Keratinocyte (primary cell): ENCODE data around the gene CHCHD10. TPM values are rescaled to one million over a fixed set of nuclear protein-coding genes. Genes with fewer than 3 reads are reported as not detected.

Experiments
- DNase-seq: peaks from one replicate; pipeline ENCODE4 v3.0.0-alpha.2; 2011; ENCODE audit warnings: low read depth, missing footprints, low spot score
- FAIRE-seq: peaks from 2 replicates; lab custom pipeline; 2011; peaks lifted over from hg19 to GRCh38; lab: Jason Lieb, UNC
- H2AFZ ChIP-seq: 2 replicates; pipeline ENCODE4 v1.6.0; 2012; ENCODE audit warnings: low read length, control low read depth, inconsistent platforms; ENCODE audit not compliant: control insufficient read depth
- H3K27ac ChIP-seq: 2 replicates; pipeline ENCODE4 v1.5.1; 2011; ENCODE audit warnings: low read length; ENCODE audit not compliant: control insufficient read depth, insufficient read depth
- H3K27me3 ChIP-seq: 3 replicates; pipeline ENCODE4 v1.6.0; 2011; ENCODE audit warnings: low read length; ENCODE audit not compliant: control insufficient read depth, insufficient read depth; ENCODE audit errors: extremely low read depth
- H3K36me3 ChIP-seq, 2 experiments: 2 replicates in 1 of 2; 3 replicates in 1 of 2; pipeline ENCODE4 v1.5.1; 2011; ENCODE audit warnings: low read length in 2 of 2, mild to moderate bottlenecking in 1 of 2; ENCODE audit not compliant: control insufficient read depth in 2 of 2, insufficient read depth in 2 of 2; ENCODE audit errors: extremely low read depth in 1 of 2
- H3K4me1 ChIP-seq: 3 replicates; pipeline ENCODE4 v1.5.1; 2011; ENCODE audit warnings: low read length; ENCODE audit not compliant: control insufficient read depth, insufficient read depth; ENCODE audit errors: extremely low read depth
- H3K4me2 ChIP-seq: 3 replicates; pipeline ENCODE4 v1.6.0; 2011; ENCODE audit warnings: low read depth, low read length; ENCODE audit not compliant: control insufficient read depth, insufficient read depth; ENCODE audit errors: extremely low read depth
- H3K4me3 ChIP-seq, 3 experiments: fragments of 200-600 bp in 1 of 3; sonication (generic) in 1 of 3; 2 replicates in 2 of 3; 3 replicates in 1 of 3; pipeline ENCODE4 v1.5.1; 2011 to 2016; ENCODE audit warnings: low read length in 3 of 3, mild to moderate bottlenecking in 3 of 3, control low read depth in 2 of 3, inconsistent platforms in 1 of 3, low read depth in 1 of 3, mixed read lengths in 1 of 3, mixed run types in 1 of 3, moderate library complexity in 1 of 3; ENCODE audit not compliant: control insufficient read depth in 2 of 3, insufficient read depth in 2 of 3; ENCODE audit errors: extremely low read depth in 1 of 3
- H3K79me2 ChIP-seq: 2 replicates; pipeline ENCODE4 v1.6.0; 2012; ENCODE audit warnings: low read length; ENCODE audit not compliant: control insufficient read depth, insufficient read depth
- H3K9ac ChIP-seq: 3 replicates; pipeline ENCODE4 v1.6.0; 2011; ENCODE audit warnings: low read length; ENCODE audit not compliant: control insufficient read depth, insufficient read depth; ENCODE audit errors: extremely low read depth
- H3K9me1 ChIP-seq: 3 replicates; pipeline ENCODE4 v1.6.0; 2011; ENCODE audit warnings: low read length; ENCODE audit not compliant: control insufficient read depth, insufficient read depth; ENCODE audit errors: extremely low read depth
- H3K9me3 ChIP-seq: 2 replicates; pipeline ENCODE4 v1.5.1; 2012; ENCODE audit warnings: low read depth, low read length; ENCODE audit not compliant: control insufficient read depth
- H4K20me1 ChIP-seq: 3 replicates; pipeline ENCODE4 v1.6.0; 2011; ENCODE audit warnings: low read length; ENCODE audit not compliant: control insufficient read depth, insufficient read depth; ENCODE audit errors: extremely low read depth
- CTCF ChIP-seq, 3 experiments: IDR thresholded peaks in 1 of 3; conservative IDR thresholded peaks in 1 of 3; optimal IDR thresholded peaks in 1 of 3; 2 replicates in 2 of 3; 3 replicates in 1 of 3; pipeline versions ENCODE3 to v1.5.1; 2011; ENCODE audit warnings: low read length in 3 of 3, mild to moderate bottlenecking in 3 of 3, moderate library complexity in 2 of 3, control low read depth in 1 of 3, inconsistent platforms in 1 of 3; ENCODE audit not compliant: insufficient read depth in 2 of 3; ENCODE audit errors: extremely low read depth in 1 of 3
- EZH2 ChIP-seq: IDR thresholded peaks from one replicate; pipeline ENCODE4 v1.6.1; 2012; ENCODE audit warnings: inconsistent platforms, mild to moderate bottlenecking, low read length, moderate library complexity
- dilution Hi-C: fragments of 300-500 bp; cut with MboI; formaldehyde crosslinking; loops from one replicate; pipeline ENCODE4 v1.7.0; 2020; ENCODE audit warnings: low sequenced_read_pairs; ENCODE audit not compliant: extremely low pct_ligation_motif_present
- polyA plus RNA-seq, 5 experiments: library from polyadenylated mRNA; depleted of rRNA in 3 of 5; stranded (reverse) in 3 of 5; stranded (forward) in 1 of 5; unstranded in 1 of 5; fragments of >200 nt; gene quantifications; 1 replicate in 1 of 5; 2 replicates in 3 of 5; 3 replicates in 1 of 5; pipeline versions ENCODE4 v1.2.1 to v1.2.3, GENCODE V29; 2011 to 2012; ENCODE audit warnings: missing spikeins in 2 of 5, low read depth in 1 of 5, low replicate concordance in 1 of 5

The CHCHD10 gene
- polyA plus RNA-seq, 1 donor (not counting 4 experiments of a cell fraction or from before 2014, with no cell fraction given): 10.4 TPM

- no peaks in the 10 kb centered on the region for H3K9me3 ChIP-seq
- H3K79me2 ChIP-seq: no peaks in the 10 kb centered on the region
- dilution Hi-C loops: no loop called here
- DNase-seq (no peak), FAIRE-seq (no peak)
- no peak overlapping the region for H3K4me2 ChIP-seq
- H3K9me1 ChIP-seq: no peaks in the 10 kb centered on the region
- H3K4me3 ChIP-seq: no peak overlapping the region
- no peaks in the 10 kb centered on the region for H3K36me3 ChIP-seq
- H2AFZ ChIP-seq: no peak overlapping the region
- no peak overlapping the region for H3K9ac ChIP-seq
- no peaks in the 10 kb centered on the region for H4K20me1 ChIP-seq
- no peak overlapping the region for H3K27ac ChIP-seq
- H3K4me1 ChIP-seq: peaks cover 12% of the 10 kb centered on the region
- TF ChIP-seq EZH2 (no peak), CTCF (optimal IDR thresholded peaks at IDR 0.05 in 1 of 3, IDR thresholded peaks at IDR 0.05 in 1 of 3, conservative IDR thresholded peaks at IDR 0.05 in 1 of 3; ENCODE audit: extremely low read depth in 1 of 3, insufficient read depth in 2 of 3, low read length in 3 of 3) (no peak)
- peaks cover 16% of the 10 kb centered on the region for H3K27me3 ChIP-seq
Measured at GRCh38 chr22:23774114-23774921, 6.5 kb upstream of the CHCHD10 start.

- H3K4me3 ChIP-seq: no peak overlapping the region
- TF ChIP-seq CTCF (optimal IDR thresholded peaks at IDR 0.05 in 1 of 3, IDR thresholded peaks at IDR 0.05 in 1 of 3, conservative IDR thresholded peaks at IDR 0.05 in 1 of 3; ENCODE audit: extremely low read depth in 1 of 3, insufficient read depth in 2 of 3, low read length in 3 of 3) (no peak), EZH2 (no peak)
- H4K20me1 ChIP-seq: no peaks in the 10 kb centered on the region
- DNase-seq: no peak
- no peak overlapping the region for H3K27ac ChIP-seq
- no peaks in the 10 kb centered on the region for H3K36me3 ChIP-seq
- dilution Hi-C loops: no loop called here
- no peaks in the 10 kb centered on the region for H3K9me3 ChIP-seq
- H3K4me2 ChIP-seq: no peak overlapping the region
- no peaks in the 10 kb centered on the region for H3K9me1 ChIP-seq
- no peak overlapping the region for H2AFZ ChIP-seq
- FAIRE-seq: no peak
- H3K27me3 ChIP-seq: peaks cover 16% of the 10 kb centered on the region
- H3K4me1 ChIP-seq: peaks cover 12% of the 10 kb centered on the region
- no peaks in the 10 kb centered on the region for H3K79me2 ChIP-seq
- H3K9ac ChIP-seq: no peak overlapping the region
Measured at GRCh38 chr22:23773483-23774113, 5.8 kb upstream of the CHCHD10 start.
